ENCODE measurements around the gene SIRT3.

SIRT3 gene

GRCh38 chr11:256952-257737, 21.0 kb upstream of the SIRT3 start:
- peaks cover 5% of the 10 kb centered on the region for H3K27me3 ChIP-seq
- TF ChIP-seq CTCF (IDR thresholded peaks at IDR 0.05) = no peak
- H3K4me3 ChIP-seq (ENCODE audit: low read depth in 1 of 2, low read length in 1 of 2) = no peak overlapping the region
- no peak overlapping the region for H3K27ac ChIP-seq
- no peaks in the 10 kb centered on the region for H3K9me3 ChIP-seq
- H3K36me3 ChIP-seq = peaks cover 18% of the 10 kb centered on the region
- no peaks in the 10 kb centered on the region for H3K4me1 ChIP-seq (ENCODE audit: control insufficient read depth in 1 of 2, insufficient read depth in 1 of 2, low read depth in 1 of 2, low read length in 1 of 2)

GRCh38 chr11:255816-256215, 19.7 kb upstream of the SIRT3 start:
- no peak for TF ChIP-seq CTCF (IDR thresholded peaks at IDR 0.05)
- H3K36me3 ChIP-seq = peaks cover 29% of the 10 kb centered on the region
- no peak overlapping the region for H3K4me3 ChIP-seq (ENCODE audit: low read depth in 1 of 2, low read length in 1 of 2)
- peaks cover 0 to 3% of the 10 kb centered on the region in 2 experiments for H3K4me1 ChIP-seq (ENCODE audit: control insufficient read depth in 1 of 2, insufficient read depth in 1 of 2, low read depth in 1 of 2, low read length in 1 of 2)
- H3K27me3 ChIP-seq = peaks cover 5% of the 10 kb centered on the region
- no peak overlapping the region for H3K27ac ChIP-seq
- H3K9me3 ChIP-seq = no peaks in the 10 kb centered on the region

GRCh38 chr11:255176-255575, 19.0 kb upstream of the SIRT3 start:
- peaks cover 5% of the 10 kb centered on the region for H3K27me3 ChIP-seq

GRCh38 chr11:253886-254270, 17.7 kb upstream of the SIRT3 start:
- no peak for TF ChIP-seq CTCF (IDR thresholded peaks at IDR 0.05)
- peaks cover 47% of the 10 kb centered on the region for H3K36me3 ChIP-seq

More at GRCh38 chr11:255176-255575, 19.0 kb upstream of the SIRT3 start:
- no peak overlapping the region for H3K4me3 ChIP-seq (ENCODE audit: low read depth in 1 of 2, low read length in 1 of 2)
- no peak for TF ChIP-seq CTCF (IDR thresholded peaks at IDR 0.05)
- H3K4me1 ChIP-seq (ENCODE audit: control insufficient read depth in 1 of 2, insufficient read depth in 1 of 2, low read depth in 1 of 2, low read length in 1 of 2) = peaks cover 0 to 6% of the 10 kb centered on the region in 2 experiments
- H3K9me3 ChIP-seq = no peaks in the 10 kb centered on the region
- peaks cover 34% of the 10 kb centered on the region for H3K36me3 ChIP-seq
- H3K27ac ChIP-seq = no peak overlapping the region

GRCh38 chr11:253160-253885, 17.2 kb upstream of the SIRT3 start:
- Histone ChIP-seq H3K9me3 (no peaks in the 10 kb centered on the region), H3K4me3 (ENCODE audit: low read depth in 1 of 2, low read length in 1 of 2) (no peak overlapping the region), H3K27ac (peak overlapping the region; percentile 8), H3K36me3 (peaks cover 53% of the 10 kb centered on the region), H3K4me1 (ENCODE audit: control insufficient read depth in 1 of 2, insufficient read depth in 1 of 2, low read depth in 1 of 2, low read length in 1 of 2) (peaks cover 0 to 6% of the 10 kb centered on the region in 2 experiments), H3K27me3 (no peaks in the 10 kb centered on the region)
- TF ChIP-seq CTCF (IDR thresholded peaks at IDR 0.05) = no peak

More at GRCh38 chr11:253886-254270, 17.7 kb upstream of the SIRT3 start:
- no peak overlapping the region for H3K27ac ChIP-seq
- H3K4me1 ChIP-seq (ENCODE audit: control insufficient read depth in 1 of 2, insufficient read depth in 1 of 2, low read depth in 1 of 2, low read length in 1 of 2) = peaks cover 0 to 6% of the 10 kb centered on the region in 2 experiments
- no peaks in the 10 kb centered on the region for H3K27me3 ChIP-seq
- H3K9me3 ChIP-seq = no peaks in the 10 kb centered on the region
- no peak overlapping the region for H3K4me3 ChIP-seq (ENCODE audit: low read depth in 1 of 2, low read length in 1 of 2)
